GM19043 (cell line): ENCODE data around the gene SRRM3.
"Not testable (repeated sequence)": the region's sequence is repeated elsewhere in the genome, so short reads cannot be mapped to it uniquely, and the experiment has no call there.

Experiments used
- ATAC-seq: cut with Tn5 transposase; IDR thresholded peaks from one replicate; pipeline ENCODE4 v1.9.1; 2021; ENCODE audit warnings: low read depth; ENCODE audit not compliant: unreplicated experiment

SRRM3 gene

GRCh38 chr7:76226878-76227423 lies 25.3 kb downstream of the SRRM3 start:
- not testable (repeated sequence) for ATAC-seq

- no peak for ATAC-seq
These were observed 28.5 kb downstream of the SRRM3 start for GRCh38 chr7:76230214-76230613.

DNA sequence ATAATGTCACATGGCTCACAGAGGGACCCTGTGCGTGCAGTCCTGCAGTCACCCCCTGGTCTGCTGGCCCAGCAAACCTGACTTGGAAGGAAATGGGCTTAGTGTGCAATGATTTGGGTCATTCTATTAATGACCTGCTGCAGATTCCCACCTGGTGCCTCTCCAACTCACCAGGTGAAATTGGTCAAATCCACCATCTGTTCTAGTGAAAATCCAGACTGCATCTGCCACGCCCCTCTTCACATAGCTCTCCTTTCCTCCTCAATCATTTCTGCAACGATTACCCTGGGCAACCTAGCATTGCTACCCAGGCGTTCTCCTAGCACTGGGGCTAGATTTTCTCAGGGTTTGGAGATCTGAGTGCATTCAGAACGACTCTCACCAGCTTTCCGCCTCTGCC lies 29.4 kb downstream of the SRRM3 start:
- no peak for ATAC-seq

DNA sequence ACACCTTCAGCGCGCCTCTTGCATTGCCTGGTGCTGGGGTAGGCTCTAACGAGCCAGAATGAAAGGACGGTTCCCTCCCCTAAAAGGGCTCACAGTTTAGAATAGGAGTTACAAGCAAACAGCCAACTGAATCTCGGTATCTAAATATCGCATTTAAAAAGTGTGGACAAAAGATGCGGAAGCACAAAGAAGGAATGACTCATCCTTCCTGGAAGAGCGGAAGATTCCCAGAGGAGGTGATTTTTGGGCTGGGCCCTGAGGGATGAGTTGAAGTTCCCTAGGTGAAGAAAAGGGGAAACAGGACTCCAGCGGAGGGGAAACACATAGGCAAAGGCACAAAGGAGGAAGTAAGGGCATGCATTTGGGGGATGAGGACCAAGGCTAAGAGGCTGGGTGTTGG lies 29.9 kb downstream of the SRRM3 start:
- no peak for ATAC-seq

DNA sequence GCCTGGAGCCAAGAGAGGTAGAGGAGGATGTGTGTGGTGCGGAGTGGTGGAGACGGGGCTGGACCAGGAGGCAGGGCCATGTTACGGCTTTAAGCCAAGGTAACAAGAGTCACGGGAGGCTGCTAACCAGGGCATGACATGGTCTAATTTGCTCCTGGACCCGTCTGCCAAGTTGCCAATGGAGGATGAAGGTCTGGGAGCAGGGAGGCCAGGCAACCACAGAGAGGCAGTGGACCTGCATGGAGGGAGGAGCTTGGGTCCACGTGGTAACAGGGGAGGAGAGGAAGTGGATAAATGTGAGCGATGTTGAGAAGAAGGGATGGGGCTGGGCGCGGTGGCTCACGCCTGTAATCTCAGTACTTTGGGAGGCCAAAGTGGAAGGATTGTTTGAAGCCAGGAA lies 31.0 kb downstream of the SRRM3 start:
- ATAC-seq: no peak

- no peak for ATAC-seq
These were observed 32.0 kb downstream of the SRRM3 start for GRCh38 chr7:76233538-76234281.

DNA sequence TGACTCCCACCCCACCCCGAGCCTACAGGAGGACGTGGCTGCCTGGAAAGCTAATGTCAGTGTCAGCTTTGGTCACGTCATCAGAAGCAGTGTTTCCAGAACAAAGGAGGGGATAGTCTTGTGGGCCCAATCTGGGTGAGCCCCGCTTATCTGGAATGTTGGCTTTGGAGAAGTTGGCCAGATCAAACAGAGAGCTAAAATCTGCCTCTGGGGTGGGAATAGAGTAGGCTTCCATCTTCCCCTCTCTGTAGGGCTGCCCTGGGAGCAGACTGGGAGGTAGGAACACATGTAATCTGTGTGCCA lies 32.5 kb downstream of the SRRM3 start:
- no peak for ATAC-seq

GRCh38 chr7:76234931-76235441 lies 33.3 kb downstream of the SRRM3 start:
- ATAC-seq: peak; percentile 49

DNA sequence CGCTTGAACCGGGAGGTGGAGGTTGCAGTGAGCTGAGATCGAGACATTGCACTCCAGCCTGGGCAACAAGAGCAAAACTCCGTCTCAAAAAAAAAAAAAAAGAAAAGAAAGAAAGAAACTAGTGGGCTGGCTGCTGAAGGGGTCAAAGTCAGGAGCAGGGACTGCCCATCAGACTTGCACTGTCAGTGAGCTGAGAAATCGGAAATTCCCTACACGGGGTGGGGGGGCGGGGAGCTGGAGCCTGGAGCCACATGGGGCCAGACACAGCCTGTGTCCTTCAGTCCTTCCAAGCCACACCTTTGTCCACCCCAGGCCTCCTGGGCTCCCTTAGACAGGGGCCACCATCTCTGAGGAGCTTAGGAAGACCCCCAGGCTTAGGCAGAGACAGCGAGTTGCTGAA lies 34.5 kb downstream of the SRRM3 start:
- ATAC-seq: no peak

DNA sequence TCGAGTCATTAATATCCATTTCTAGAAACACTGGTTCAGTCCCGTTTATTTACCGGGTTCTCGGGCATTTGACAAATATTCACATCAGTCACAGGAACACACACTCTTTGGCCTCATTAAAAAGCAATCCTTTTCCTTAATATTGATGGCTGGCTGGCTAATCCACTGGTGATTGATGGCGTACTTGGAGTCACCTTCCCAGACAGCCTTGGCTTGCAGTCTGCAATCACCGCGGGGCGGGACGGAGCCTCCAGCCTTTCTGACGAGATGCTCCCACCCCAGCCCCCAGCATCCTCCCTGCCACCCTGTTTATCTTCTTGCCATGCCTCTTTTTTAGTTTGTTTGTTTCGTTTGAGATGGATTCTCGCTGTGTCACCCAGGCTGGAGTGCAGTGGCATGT lies 36.6 kb downstream of the SRRM3 start:
- no peak for ATAC-seq

DNA sequence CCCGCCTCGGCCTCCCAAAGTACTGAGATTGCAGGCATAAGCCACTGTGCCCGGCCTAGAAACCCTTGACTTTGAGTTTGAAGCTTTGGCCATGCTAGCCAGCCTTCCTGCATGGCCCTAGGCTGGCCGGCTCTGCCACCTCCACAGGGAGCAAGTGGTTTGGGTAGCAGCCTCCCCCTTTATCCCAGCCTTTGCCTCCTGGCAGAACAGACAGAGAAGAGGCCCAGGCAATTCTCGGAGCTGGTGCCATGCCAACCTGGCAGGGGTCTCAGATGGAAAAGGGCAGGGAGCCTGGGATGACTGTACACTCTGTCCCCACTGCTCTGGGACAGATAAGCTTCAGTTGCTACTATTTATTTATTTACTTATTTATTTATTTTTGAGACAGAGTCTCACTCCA lies 39.4 kb downstream of the SRRM3 start:
- ATAC-seq: no peak

GRCh38 chr7:76242517-76243063 lies 40.9 kb downstream of the SRRM3 start:
- ATAC-seq: not testable (repeated sequence)

- no peak for ATAC-seq
These were observed 43.2 kb downstream of the SRRM3 start for GRCh38 chr7:76244781-76245391.

GRCh38 chr7:76246804-76247389 lies 45.2 kb downstream of the SRRM3 start:
- ATAC-seq: no peak

GRCh38 chr7:76247938-76248337 lies 46.2 kb downstream of the SRRM3 start:
- ATAC-seq: no peak

- ATAC-seq: no peak
These were observed 50.3 kb downstream of the SRRM3 start for GRCh38 chr7:76252021-76252420.

GRCh38 chr7:76254781-76255180 lies 53.1 kb downstream of the SRRM3 start:
- no peak for ATAC-seq

GRCh38 chr7:76257973-76258372 lies 56.3 kb downstream of the SRRM3 start:
- ATAC-seq: no peak

- ATAC-seq: no peak
These were observed 57.7 kb downstream of the SRRM3 start for GRCh38 chr7:76259124-76260093.

DNA sequence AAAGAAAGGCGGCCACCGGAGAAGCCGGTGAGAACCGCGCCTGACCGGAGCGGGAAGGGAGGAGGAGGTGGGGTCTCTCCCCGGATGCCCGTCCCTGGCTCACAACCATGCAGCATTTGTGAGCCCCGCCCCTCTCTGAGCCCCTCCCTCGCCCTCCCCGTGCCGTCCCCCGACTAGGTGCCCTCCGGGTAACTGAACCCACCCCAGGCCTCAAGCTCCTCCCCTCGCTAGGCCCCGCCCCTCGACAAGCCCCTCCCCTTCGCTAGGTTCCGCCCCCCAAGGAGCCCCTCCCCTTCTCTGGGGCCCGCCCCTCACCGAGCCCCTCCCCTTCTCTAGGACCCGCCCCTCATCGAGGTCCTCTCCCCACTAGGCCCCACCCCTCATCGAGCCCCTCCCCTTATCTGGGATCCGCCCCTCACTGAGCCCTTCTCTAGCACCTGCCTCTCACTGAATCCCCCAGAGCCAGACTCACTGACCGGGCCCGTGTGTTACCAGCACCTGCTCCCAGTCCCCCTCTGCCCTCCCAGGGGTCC lies 58.5 kb downstream of the SRRM3 start:
- ATAC-seq: no peak
